ENCODE data around the gene PDE6H.

Gene PDE6H

GRCh38 chr12:14986449-14986848 is 13.6 kb downstream of the PDE6H start:
- no peak overlapping the region for H3K4me3 ChIP-seq (ENCODE audit: low read depth, low read length)
- peak; percentile 11 for TF ChIP-seq CTCF (IDR thresholded peaks at IDR 0.05; ENCODE audit: low read depth, low read length)
- in situ Hi-C loops (cut with HindIII; ENCODE audit: low sequenced_read_pairs), result no loop called here
- no peak for DNase-seq (ENCODE audit: low read depth, low spot score)

- no peak for TF ChIP-seq CTCF (IDR thresholded peaks at IDR 0.05; ENCODE audit: low read depth, low read length)
- in situ Hi-C loops (cut with HindIII; ENCODE audit: low sequenced_read_pairs), result no loop called here
- no peak for DNase-seq (ENCODE audit: low read depth, low spot score)
- no peak overlapping the region for H3K4me3 ChIP-seq (ENCODE audit: low read depth, low read length)
Measured at GRCh38 chr12:14988035-14988434, 15.2 kb downstream of the PDE6H start.

GRCh38 chr12:14989790-14990189 is 16.9 kb downstream of the PDE6H start:
- DNase-seq (ENCODE audit: low read depth, low spot score), result no peak
- TF ChIP-seq CTCF (IDR thresholded peaks at IDR 0.05; ENCODE audit: low read depth, low read length), result no peak
- H3K4me3 ChIP-seq (ENCODE audit: low read depth, low read length), result no peak overlapping the region
- in situ Hi-C loops (cut with HindIII; ENCODE audit: low sequenced_read_pairs), result no loop called here

DNA sequence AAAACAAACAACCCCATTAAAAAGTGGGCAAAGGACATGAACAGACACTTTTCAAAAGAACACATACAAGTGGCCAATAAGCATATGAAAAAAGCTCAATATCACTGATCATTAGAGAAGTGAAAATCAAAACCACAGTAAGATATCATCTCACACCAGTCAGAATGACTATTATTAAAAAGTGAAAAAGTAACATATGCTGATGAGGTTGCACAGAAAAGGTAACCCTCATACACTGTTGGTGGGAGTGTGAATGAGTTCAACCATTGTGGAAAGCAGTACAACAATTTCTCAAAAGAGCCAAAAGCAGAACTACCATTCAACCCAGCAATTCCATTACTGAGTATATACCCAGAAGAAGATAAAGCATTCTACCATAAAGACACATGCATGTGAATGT is 18.2 kb downstream of the PDE6H start:
- H3K4me3 ChIP-seq (ENCODE audit: low read depth, low read length), result no peak overlapping the region
- TF ChIP-seq CTCF (IDR thresholded peaks at IDR 0.05; ENCODE audit: low read depth, low read length), result no peak
- in situ Hi-C loops (cut with HindIII; ENCODE audit: low sequenced_read_pairs), result no loop called here
- no peak for DNase-seq (ENCODE audit: low read depth, low spot score)

DNA sequence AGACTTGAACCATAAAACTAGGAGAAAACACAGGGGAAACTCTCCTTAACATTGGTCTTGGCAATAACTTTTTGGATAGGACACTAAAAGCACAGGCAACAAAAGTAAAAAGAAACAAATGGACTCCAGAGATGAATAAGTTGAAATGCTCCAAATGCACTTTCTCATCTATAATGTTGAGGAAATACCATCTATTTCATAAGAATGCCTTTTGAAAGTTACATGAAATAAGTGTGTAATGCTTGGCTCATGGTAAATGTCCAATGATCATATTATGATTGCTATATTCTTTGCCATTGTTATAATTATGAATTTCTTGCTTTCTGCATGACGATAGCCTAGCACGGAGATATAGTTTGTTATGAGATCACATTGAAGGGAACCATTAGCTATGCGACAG is 19.8 kb downstream of the PDE6H start:
- in situ Hi-C loops (cut with HindIII; ENCODE audit: low sequenced_read_pairs), result no loop called here
- no peak for TF ChIP-seq CTCF (IDR thresholded peaks at IDR 0.05; ENCODE audit: low read depth, low read length)
- no peak overlapping the region for H3K4me3 ChIP-seq (ENCODE audit: low read depth, low read length)
- no peak for DNase-seq (ENCODE audit: low read depth, low spot score)

GRCh38 chr12:14993117-14993516 is 20.3 kb downstream of the PDE6H start:
- no peak for DNase-seq (ENCODE audit: low read depth, low spot score)
- no peak for TF ChIP-seq CTCF (IDR thresholded peaks at IDR 0.05; ENCODE audit: low read depth, low read length)
- H3K4me3 ChIP-seq (ENCODE audit: low read depth, low read length), result no peak overlapping the region
- in situ Hi-C loops (cut with HindIII; ENCODE audit: low sequenced_read_pairs), result no loop called here

Data from astrocyte of the spinal cord (primary cell).